Measurements from ENCODE around the gene SPRR2F.

SPRR2F gene

DNA sequence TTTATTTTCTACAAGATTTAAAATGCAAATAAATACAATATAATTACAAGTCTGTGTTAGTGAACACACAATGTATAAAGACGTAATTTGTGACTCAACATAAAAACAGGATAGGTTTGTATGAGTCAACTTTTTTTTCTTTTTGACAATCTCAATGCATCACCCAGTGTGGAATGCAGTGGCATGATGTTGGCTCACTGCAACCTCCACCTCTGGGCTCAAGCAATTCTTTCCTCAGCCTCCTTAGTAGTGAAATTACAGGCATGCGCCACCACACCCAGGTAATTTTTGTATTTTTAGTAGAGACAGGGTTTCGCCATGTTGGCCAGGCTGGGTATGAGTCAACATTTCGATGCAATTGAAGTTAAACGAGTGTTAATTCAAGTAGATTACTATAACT is 13.1 kb downstream of the SPRR2F start:
- Histone ChIP-seq H3K4me3 (replicated peaks; ENCODE audit: insufficient read depth, low read length) (no peak overlapping the region), H3K27me3 (ENCODE audit: insufficient read depth, poor library complexity, severe bottlenecking) (no peaks in the 10 kb centered on the region), H3K27ac (replicated peaks) (no peak overlapping the region)
- TF ChIP-seq SPI1 (IDR thresholded peaks at IDR 0.05; ENCODE audit: borderline replicate concordance, low read depth) (no peak), CTCF (IDR thresholded peaks at IDR 0.05; ENCODE audit: insufficient read depth, low read length) (no peak), POLR2AphosphoS5 (IDR thresholded peaks at IDR 0.05; ENCODE audit: low read depth) (no peak), GABPA (IDR thresholded peaks at IDR 0.05; ENCODE audit: low read depth) (no peak)
- TF ChIP-seq, protein P1, sequence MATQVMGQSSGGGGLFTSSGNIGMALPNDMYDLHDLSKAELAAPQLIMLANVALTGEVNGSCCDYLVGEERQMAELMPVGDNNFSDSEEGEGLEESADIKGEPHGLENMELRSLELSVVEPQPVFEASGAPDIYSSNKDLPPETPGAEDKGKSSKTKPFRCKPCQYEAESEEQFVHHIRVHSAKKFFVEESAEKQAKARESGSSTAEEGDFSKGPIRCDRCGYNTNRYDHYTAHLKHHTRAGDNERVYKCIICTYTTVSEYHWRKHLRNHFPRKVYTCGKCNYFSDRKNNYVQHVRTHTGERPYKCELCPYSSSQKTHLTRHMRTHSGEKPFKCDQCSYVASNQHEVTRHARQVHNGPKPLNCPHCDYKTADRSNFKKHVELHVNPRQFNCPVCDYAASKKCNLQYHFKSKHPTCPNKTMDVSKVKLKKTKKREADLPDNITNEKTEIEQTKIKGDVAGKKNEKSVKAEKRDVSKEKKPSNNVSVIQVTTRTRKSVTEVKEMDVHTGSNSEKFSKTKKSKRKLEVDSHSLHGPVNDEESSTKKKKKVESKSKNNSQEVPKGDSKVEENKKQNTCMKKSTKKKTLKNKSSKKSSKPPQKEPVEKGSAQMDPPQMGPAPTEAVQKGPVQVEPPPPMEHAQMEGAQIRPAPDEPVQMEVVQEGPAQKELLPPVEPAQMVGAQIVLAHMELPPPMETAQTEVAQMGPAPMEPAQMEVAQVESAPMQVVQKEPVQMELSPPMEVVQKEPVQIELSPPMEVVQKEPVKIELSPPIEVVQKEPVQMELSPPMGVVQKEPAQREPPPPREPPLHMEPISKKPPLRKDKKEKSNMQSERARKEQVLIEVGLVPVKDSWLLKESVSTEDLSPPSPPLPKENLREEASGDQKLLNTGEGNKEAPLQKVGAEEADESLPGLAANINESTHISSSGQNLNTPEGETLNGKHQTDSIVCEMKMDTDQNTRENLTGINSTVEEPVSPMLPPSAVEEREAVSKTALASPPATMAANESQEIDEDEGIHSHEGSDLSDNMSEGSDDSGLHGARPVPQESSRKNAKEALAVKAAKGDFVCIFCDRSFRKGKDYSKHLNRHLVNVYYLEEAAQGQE (IDR thresholded peaks at IDR 0.05; ENCODE audit: insufficient replicate concordance, low read depth) = no peak
- DNase-seq (ENCODE audit: low read depth in 1 of 2, low spot score in 1 of 2) = no peak

- no peak overlapping the region for H3K4me3 ChIP-seq (replicated peaks; ENCODE audit: insufficient read depth, low read length)
- H3K27me3 ChIP-seq (ENCODE audit: insufficient read depth, poor library complexity, severe bottlenecking) = no peaks in the 10 kb centered on the region
- DNase-seq (ENCODE audit: low read depth in 1 of 2, low spot score in 1 of 2) = no peak
- H3K27ac ChIP-seq (replicated peaks) = no peak overlapping the region
- no peak for TF ChIP-seq POLR2AphosphoS5 (IDR thresholded peaks at IDR 0.05; ENCODE audit: low read depth)
- TF ChIP-seq, protein P1 (IDR thresholded peaks at IDR 0.05; ENCODE audit: insufficient replicate concordance, low read depth) = no peak
- no peak for TF ChIP-seq SPI1 (IDR thresholded peaks at IDR 0.05; ENCODE audit: borderline replicate concordance, low read depth)
- no peak for TF ChIP-seq GABPA (IDR thresholded peaks at IDR 0.05; ENCODE audit: low read depth)
- TF ChIP-seq CTCF (IDR thresholded peaks at IDR 0.05; ENCODE audit: insufficient read depth, low read length) = no peak
Observed at GRCh38 chr1:153099461-153100045, 13.8 kb downstream of the SPRR2F start.

DNA sequence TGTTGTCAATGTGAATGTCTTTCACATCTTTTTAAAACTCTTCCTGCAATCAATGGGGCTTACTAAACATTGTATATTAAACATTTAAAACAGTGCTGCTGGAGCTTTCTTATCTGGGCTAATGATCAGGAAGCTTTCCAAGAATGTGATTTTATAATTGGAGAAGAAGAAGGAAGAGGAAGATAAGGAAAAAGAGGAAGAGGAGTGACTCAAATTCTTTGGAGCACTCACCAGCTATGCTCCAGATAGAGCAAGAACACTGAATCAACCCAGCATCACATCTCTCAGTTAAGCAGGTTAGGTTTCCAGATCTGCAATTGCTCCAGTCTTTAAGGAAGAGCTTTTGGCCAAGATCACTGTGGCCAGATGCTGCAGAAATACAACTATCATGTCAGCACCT is 17.6 kb downstream of the SPRR2F start:
- no peak for DNase-seq (ENCODE audit: low read depth in 1 of 2, low spot score in 1 of 2)
- no peak for TF ChIP-seq CTCF (IDR thresholded peaks at IDR 0.05; ENCODE audit: insufficient read depth, low read length)
- TF ChIP-seq SPI1 (IDR thresholded peaks at IDR 0.05; ENCODE audit: borderline replicate concordance, low read depth) = no peak
- no peak for TF ChIP-seq POLR2AphosphoS5 (IDR thresholded peaks at IDR 0.05; ENCODE audit: low read depth)
- TF ChIP-seq GABPA (IDR thresholded peaks at IDR 0.05; ENCODE audit: low read depth) = no peak
- TF ChIP-seq, protein P1 (IDR thresholded peaks at IDR 0.05; ENCODE audit: insufficient replicate concordance, low read depth) = no peak
- no peak overlapping the region for H3K27ac ChIP-seq (replicated peaks)
- no peak overlapping the region for H3K4me3 ChIP-seq (replicated peaks; ENCODE audit: insufficient read depth, low read length)
- no peaks in the 10 kb centered on the region for H3K27me3 ChIP-seq (ENCODE audit: insufficient read depth, poor library complexity, severe bottlenecking)
